ENCODE results near the gene PLEKHH2.
"Not testable (repeated sequence)": the region's sequence is repeated elsewhere in the genome, so short reads cannot be mapped to it uniquely, and the experiment has no call there.

The PLEKHH2 gene

DNA sequence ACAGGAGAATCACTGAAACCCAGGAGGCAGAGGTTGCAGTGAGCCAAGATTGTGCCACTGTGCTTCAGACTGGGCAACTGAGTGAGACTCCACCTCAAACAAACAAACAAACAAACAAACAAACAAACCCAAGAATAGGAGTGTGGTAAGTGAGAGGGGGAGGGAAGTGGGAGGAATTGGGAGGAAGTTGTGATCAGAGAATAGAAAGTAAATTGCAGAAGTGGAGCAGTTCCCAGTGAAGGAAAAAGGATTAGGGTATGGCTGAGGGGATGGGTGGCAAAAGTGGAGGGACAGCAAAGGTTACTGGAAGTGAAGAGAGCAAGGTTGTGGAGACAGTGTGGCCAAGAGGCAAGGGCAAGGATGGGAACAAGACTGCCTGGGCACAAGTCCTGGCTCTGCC lies 80.3 kb downstream of the PLEKHH2 start:
- DNase-seq (ENCODE audit: low spot score), result no peak

DNA sequence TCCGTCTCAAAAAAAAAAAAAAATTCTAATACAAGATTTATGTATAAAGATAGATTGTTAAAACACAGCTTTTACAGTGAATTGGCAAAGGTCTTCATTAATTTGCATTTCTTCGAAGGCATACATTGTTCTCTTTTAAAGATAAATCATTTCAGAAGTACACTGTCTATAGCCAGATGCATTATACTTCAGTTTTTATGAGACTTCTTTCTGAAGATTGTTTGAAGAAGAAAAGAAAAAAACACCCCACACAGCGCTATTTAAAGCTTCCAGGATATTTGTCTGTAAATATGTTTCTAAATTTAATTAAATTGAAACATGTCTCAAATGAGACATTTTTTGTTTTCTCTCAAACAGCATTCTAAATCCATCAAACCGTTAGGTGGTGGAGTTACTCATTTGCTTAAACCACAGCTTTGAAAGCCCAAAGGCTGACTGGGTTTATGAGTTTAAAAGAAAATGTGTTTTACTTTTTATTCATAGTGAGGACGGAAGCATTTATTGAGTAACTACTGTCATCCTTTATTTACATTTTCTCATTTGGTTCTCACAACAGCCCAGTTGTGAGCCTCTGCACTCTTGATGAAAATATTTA lies 81.6 kb downstream of the PLEKHH2 start:
- DNase-seq (ENCODE audit: low spot score), result no peak

DNA sequence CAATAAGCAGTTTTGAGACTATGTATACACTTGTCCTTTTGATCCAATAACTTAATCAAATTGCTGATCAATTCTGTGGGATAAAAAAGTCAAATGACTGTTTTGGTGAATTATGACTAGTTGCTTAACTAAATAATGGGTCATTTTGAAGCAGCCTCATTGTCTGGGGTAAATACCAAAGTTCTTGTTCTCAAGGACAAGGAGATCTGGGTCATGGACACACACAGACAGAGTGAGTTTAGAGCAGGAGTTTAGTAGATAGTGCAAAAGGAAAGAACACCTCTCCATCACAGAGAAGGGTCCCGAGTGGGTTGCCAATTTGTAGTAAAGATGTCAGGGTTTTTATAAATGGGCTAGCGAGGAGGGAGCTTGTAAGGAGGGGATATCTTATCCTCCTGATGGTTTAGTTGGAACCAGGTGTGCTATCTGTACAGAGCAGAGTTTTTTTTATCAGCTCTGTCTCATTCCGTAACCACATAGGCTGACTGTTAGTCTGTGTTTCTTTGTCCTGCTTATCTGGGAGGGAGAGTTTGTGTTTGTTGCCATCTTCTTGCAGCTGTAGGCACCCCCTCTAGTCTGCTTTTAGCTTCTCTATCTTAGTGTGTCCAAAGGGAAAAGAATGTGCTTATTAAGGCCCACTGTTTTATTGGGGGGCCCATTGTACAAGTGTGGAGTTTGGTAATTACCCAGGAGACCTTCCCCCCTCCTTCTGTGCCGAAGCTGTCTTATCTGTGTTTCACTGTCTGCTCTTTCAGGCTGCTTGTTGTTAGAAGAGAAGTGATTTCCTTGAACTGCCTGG lies 87.9 kb downstream of the PLEKHH2 start:
- DNase-seq (ENCODE audit: low spot score), result no peak

DNA sequence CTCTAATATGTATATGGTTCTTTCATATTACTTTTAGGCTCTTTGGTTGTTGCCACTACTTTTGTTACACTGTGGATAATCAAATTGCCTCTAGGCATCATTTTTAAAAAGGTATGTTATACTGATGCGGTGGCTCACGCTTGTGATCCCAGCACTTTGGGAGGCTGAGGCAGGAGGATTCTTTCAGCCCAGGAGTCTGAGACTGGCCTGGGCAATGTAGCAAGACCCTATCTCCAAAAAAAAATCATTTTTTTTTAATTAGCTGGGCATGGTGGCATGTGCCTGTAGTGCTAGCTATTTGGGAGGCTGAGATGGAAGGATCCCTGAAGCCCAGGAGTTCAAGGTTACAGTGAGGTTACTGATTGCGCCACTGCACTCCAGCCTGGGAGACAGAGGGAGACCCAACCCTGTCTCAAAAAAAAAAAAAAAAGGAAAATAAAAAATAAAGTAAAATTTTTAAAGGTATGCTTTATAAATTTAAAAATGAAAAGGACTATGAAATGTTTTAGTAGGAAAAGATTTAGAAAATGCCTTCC lies 88.7 kb downstream of the PLEKHH2 start:
- no peak for DNase-seq (ENCODE audit: low spot score)

DNA sequence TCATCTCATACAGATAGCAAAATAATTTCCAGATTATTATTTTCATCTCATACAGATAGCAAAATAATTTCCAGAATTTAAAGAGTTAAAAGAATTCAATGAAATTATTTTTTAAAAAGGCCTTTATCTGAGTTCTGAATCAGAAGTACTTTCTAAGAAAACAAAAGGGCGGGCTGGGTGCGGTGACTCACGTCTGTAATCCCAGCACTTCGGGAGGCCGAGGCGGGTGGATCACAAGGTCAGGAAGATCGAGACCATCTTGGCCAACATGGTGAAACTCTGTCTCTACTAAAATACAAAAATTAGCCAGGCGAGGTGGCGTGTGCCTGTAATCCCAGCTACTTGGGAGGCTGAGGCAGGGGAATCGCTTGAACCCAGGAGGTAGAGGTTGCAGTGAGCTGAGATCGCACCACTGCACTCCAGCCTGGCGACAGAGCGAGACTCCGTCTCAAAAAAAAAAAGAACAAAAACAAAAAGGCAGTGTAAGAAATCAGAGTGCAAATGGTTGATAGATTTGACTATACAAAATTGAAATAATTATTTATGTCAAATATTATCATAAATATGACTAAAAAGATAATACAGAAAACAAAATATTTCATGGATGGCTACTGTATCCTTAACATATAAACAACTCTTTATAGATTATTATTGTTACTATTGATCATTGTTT lies 90.0 kb downstream of the PLEKHH2 start:
- DNase-seq (ENCODE audit: low spot score), result not testable (repeated sequence)

DNA sequence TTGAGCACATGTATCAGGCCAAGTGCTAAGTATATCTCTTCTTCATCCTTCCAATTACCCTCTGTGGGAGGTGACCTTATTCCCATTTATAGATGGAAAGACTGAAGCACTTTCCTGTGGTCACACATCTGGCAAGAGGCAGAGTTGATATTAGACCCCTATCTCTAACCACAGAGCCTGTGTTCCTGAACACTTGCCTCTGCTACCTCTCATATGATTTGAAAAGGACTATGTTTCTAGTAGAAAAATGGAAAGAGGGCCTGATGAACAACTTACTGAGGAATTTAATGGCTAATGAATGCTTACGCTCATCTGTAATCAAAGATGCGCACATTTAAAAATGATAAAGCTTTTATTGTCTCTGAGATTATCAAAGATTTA lies 90.6 kb downstream of the PLEKHH2 start:
- DNase-seq (ENCODE audit: low spot score), result no peak

DNA sequence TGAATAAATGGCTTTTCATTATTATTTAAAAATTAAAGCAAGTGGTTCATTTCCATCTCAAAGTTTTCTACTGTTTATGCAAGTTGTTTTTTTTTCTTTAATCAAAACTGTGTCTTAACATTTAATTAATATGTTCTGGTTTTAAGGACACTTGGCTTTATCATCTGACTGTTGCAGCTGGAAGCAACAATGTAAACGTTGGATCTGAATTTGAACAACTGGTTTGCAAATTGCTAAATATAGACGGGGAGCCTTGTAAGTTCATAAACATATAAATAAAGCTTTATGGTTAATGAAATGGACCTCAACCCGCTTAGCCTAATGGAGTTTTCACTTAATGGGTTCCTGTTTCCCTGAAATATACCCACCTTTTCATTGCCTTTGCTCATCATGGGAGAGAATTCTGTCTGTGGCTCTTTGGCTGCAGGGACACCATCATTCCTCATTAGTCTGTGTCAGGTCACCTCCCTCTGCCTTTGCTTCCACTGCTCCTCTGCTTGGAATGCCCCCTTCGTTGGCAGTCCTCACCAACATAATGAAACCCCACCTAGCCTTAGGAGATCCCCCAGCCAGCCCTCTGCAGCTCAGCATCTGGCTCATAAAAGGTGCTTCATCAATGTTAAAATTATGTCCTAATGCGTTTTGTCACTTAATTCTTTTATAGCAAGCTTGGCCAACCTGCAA lies 92.6 kb downstream of the PLEKHH2 start:
- no peak for DNase-seq (ENCODE audit: low spot score)

DNA sequence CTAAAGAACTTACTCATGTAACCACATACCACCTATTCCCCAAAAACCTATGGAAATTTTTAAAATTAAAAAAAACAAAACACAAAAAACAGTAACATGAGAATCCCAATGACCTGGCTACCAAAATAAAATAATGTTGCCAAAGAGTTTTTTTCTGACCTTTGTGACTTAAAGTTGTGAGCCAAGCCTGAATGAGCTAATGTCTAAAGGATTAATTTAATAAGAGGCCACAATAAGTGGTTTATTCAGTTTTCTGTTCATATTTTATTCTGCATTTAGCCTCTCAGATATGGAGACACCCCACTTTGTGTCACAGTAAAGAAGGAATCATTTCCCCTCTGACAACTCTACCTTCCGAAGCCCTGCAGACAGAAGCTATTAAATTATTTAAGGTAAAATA lies 94.2 kb downstream of the PLEKHH2 start:
- DNase-seq (ENCODE audit: low spot score), result no peak

DNA sequence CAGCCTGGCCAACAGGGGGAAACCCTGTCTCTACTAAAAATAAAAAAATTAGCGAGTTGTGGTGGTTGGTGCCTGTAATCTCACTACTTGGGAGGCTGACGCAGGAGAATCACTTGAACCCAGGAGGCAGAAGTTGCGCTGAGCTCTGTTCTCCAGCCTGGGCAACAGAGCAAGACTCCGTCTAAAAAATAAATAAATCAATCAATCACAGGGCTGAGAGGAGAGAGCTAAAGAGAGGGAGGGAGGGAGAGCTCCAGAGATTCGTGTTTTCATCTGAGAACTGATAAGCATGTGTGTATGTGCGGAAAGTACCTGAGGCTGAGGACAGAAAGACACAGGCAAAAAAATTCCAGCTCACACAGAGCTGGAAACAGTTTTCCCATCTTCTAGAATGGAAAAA lies 99.6 kb downstream of the PLEKHH2 start:
- DNase-seq (ENCODE audit: low spot score), result no peak

DNA sequence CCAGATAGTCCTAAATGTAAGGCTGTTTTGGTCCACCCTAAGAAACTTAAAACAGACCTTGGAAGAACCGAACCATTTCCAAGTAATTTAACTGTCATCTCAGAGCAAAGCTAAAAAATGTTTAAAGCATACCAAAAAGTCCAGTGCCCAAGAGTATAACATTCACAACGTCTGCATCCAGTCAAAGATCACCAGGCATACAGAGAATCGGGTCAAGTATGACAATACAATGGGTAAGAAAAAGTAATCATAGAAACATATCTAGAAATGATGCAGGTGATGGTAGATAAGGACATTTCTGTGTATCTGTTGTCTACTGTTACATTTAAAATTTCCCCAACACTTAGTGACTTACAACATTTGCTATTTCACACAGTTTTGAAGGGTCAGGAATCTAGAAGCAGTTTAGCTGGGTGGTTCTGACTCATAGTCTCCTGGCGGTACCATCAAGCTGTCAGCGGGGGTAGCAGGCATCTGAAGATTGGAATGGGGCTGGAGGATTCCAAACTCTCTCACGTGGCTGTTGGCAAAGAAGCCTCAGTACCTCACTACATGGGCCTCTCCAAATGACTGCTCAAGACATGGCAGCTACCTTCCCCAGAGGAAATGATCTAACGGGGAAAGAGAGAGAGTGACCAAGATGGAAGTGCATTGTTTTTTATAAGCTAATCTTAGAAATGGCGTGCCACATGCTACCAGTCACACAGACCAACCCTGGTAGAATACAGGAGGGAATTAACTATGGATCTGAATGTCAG lies 100.2 kb downstream of the PLEKHH2 start:
- DNase-seq (ENCODE audit: low spot score), result no peak

DNA sequence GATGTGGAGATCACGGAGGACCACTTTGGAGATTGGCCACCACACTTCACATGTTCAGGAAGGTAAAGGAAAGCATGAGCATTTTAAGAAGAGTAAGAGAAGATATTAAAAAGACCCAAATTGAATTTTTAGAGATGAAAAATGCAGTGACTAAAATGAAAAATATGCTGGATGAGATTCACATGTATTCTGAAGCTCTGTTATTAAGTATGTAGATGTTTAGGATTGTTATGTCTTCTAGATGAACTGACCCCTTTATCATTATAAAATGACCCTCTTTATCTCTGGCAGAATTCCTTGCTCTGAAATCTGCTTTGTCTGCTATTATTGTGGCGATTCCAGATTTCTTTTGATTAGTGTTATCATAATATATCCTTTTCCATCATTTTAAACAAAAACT lies 100.8 kb downstream of the PLEKHH2 start:
- DNase-seq (ENCODE audit: low spot score), result no peak

DNA sequence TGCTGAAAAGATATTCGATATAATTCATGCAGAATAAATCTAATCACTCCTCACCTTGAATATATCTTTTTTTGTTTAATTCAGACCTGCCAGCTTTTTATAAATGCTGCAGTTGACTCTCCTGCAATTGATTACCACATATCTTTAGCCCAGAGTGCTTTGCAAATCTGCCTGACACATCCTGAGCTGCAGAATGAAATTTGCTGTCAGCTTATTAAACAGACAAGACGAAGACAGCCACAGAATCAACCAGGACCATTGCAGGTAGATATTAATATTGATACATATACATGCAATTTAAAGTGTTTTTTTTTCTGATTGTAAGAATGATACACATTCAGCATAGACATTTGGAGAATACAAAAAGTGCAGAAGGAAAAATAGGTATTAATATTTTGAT lies 101.2 kb downstream of the PLEKHH2 start:
- DNase-seq (ENCODE audit: low spot score), result no peak

DNA sequence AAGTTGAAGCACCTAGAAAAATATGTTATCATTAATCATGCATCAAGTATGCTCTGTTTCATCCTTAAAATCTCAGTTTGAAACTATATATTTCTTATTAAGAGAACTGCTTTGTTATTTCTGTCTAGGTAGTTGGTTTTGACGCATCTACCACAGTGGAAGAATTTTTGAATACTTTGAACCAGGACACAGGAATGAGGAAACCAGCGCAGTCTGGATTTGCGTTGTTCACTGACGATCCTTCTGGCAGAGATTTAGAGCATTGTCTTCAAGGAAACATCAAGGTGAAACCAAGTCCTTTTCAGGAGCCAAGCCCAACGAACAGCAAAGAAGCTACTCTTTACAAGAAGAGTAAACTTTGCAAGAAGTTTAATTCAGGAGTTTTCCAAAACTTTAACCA lies 106.6 kb downstream of the PLEKHH2 start:
- no peak for DNase-seq (ENCODE audit: low spot score)

DNA sequence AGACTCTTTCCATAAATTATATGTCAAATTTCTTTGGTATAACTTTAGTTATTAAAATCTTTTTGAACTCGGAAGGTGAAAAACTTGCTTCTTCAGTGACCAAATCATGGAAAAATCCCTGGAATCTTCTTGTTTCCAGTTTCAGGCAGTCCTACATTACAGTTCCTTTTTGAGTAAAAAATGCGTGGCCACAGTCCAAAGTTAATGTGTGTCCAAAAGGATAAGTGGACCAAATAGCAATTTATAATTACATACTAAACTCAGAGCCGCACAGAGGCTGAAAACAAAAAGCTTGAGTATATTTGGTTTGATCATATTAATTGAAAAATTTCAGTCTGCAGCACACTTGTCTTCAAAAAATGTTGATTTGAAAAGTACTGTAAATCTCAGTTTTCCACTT lies 108.4 kb downstream of the PLEKHH2 start:
- DNase-seq (ENCODE audit: low spot score), result no peak

DNA sequence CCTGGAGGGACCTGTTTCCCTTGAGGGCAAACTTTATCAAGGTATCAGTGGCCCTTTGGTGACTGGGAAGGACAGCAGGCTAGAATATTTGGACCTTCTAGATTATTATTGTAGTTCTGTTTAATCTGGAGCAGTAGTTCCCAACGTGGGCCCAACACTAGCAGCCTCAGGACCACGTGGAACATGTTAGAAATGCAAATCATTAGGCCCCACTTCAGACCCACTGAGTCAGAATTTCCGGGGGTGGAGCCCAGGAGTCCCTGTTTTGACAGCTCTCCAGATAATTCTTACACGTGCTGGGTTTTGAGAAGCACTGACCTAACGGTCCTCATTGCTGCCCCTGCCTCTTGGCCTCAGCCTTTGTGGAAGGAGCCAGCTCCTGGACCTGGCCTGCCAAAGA lies 111.3 kb downstream of the PLEKHH2 start:
- no peak for DNase-seq (ENCODE audit: low spot score)

DNA sequence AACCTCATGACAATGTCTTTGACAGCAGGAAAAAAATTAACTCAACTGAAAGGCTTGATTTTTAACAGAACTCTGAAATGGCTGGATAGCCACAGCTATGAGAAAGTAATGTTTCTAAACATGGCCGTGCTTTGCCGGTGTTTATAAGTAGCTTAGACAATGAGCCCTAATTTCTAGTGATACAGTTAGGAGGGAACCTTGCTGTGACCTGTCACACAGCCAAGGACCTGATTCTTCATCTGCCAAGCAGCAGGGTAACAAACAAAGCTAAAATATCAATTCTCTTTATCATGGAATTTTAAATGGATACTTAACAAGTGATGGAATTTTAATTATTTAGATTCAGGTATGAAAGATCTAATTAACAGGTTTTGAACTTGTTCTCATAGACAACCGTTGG lies 112.5 kb downstream of the PLEKHH2 start:
- no peak for DNase-seq (ENCODE audit: low spot score)

DNA sequence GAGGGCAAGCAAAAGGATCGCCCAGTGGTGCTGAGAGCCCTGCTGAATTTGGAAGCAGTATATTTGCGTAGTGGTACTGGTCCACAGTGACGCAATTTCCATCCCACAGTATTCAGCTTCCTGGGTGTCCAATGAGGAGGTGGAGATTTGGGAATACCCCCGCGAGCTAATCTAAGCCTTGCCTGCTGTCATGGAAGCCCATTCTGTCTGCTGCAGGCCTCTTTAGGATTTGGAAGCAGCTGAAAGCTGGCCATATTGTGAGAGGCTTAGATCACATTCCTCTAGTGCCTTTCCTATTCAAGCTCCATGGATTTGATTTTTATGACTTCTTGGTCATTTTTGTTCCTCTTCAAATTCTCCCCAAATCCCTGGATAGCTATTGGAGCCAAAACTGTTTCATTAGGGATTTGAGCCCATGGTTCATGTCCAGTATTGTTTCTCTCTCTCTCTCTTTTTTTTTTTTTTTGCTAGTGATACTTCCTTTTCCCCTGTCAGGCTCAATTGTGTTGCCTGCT lies 114.5 kb downstream of the PLEKHH2 start:
- DNase-seq (ENCODE audit: low spot score), result no peak

DNA sequence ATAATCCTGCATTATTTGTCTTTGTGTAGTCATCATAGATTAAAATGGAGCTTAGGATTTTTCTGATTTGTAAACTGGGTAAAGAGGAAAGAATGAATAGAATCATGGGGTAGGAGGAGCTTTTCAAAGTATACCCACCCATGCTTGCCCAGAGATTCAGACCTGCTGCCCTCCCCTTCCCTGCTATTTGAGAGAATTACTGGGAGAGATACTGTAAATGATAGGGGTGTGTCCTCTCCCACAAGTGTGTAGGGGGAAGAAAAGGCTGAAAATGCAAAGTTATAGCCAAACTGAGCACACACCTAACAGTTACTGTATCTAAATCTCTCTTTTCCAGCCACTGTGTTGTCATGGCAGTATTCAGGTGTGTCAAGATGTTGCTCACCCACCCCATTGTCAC lies 115.2 kb downstream of the PLEKHH2 start:
- DNase-seq (ENCODE audit: low spot score), result no peak

DNA sequence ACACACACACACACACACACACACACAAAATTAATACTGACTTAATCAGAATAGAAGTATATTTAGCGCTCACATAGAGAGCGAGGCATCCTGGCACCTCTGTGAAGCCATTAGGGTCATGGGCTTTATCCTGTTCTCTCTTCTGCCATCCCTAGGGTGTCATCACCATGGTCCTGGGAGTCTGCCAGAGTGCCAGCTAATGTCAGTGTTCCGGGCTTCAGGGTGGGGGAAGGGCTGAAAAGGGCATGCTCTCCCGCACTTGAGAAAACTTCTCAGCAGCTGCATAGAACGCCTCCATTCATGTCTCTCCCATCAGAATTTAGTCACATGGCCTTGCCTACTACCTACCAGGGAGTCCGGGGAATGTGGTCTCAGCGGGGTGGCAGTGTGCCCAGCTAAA lies 117.1 kb downstream of the PLEKHH2 start:
- peak; percentile 39 for DNase-seq (ENCODE audit: low spot score)

DNA sequence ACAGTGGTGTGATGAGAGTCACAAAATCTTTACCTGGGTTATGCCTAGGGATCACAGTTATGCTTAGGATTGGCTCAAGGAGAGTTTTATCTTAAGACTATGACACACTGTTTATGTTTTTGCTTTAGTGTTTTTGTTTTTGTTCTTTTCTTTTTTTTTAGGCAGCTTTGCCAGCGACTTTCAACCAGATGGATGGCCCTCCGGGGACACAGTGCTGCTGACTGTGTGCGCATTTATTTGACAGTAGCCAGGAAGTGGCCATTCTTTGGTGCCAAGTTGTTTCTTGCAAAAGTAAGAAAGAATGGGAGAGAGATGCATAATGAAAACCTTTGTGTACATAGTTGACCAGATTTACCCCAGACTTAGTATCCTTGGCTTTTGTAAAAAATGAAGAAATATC lies 121.7 kb downstream of the PLEKHH2 start:
- DNase-seq (ENCODE audit: low spot score), result no peak

DNA sequence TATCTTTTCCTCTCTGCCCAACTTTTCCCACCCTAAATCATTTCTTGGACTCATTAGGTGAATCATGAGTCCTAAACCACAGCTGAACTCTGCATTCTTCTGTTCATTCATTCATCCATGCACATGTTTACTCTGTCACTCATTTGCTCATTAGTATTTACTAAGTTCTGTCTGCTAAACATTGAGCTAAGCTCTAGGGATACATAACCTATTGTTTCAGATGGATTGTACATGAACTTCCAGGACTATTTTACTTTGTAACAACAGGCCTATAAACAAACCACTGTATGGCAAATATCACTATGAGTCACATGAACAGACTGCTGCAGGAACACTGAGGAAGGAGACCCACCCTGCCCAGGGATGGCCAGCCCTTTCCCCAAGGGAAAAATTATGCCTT lies 122.1 kb downstream of the PLEKHH2 start:
- no peak for DNase-seq (ENCODE audit: low spot score)

DNA sequence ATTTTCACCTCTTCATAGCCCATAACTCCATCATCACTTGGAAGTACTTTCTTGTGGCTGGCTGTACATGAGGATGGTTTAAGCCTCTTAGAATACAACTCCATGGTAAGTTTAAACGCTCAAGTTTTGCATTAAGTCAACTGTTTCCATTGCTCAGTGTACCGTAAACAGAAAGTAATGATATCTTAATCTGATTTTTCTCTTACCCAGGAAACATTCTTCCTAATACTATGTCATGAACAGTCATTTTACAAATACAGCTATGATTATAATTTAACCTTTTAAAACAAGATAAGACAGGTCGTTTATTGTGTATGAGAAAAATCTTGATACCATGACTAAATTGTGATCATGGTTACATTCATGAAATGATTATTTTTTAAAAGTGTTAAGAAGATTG lies 125.2 kb downstream of the PLEKHH2 start:
- DNase-seq (ENCODE audit: low spot score), result no peak

Measured in pons (tissue), 1 donor.